Neural progenitor cell (in vitro differentiated cells): ENCODE data around the gene FAM20C. TPM values are rescaled to one million over a fixed set of nuclear protein-coding genes. Genes with fewer than 3 reads are reported as not detected.

ENCODE experiments used
- DNase-seq: peaks from one replicate; pipeline ENCODE4 v3.0.0-alpha.2; 2016; ENCODE audit warnings: low spot score
- H2AFZ ChIP-seq: fragments of 200-600 bp; sonication (generic); replicated peaks from 2 replicates; pipeline ENCODE4 v1.6.1; 2016; ENCODE audit warnings: antibody characterized with exemption
- H3F3A ChIP-seq: fragments of 200-600 bp; sonication (generic); 2 replicates; pipeline ENCODE4 v1.6.1; 2016; ENCODE audit warnings: antibody characterized with exemption, low read depth
- H3K27ac ChIP-seq: fragments of 200-600 bp; sonication (generic); 2 replicates; pipeline ENCODE4 v1.5.1; 2016; ENCODE audit warnings: mild to moderate bottlenecking
- H3K27me3 ChIP-seq: fragments of 200-600 bp; sonication (generic); 2 replicates; pipeline ENCODE4 v1.6.1; 2016; ENCODE audit warnings: mild to moderate bottlenecking, moderate library complexity
- H3K36me3 ChIP-seq: fragments of 200-600 bp; sonication (generic); 2 replicates; pipeline ENCODE4 v1.5.1; 2016
- H3K4me1 ChIP-seq: fragments of 200-600 bp; sonication (generic); 2 replicates; pipeline ENCODE4 v1.6.1; 2016; ENCODE audit warnings: mixed run types
- H3K4me2 ChIP-seq: fragments of 200-600 bp; sonication (generic); 2 replicates; pipeline ENCODE4 v1.6.1; 2016
- H3K4me3 ChIP-seq: fragments of 200-600 bp; sonication (generic); 2 replicates; pipeline ENCODE4 v1.5.1; 2016
- H3K79me2 ChIP-seq: fragments of 200-600 bp; sonication (generic); 2 replicates; pipeline ENCODE4 v1.6.1; 2016; ENCODE audit warnings: low read depth
- H3K9ac ChIP-seq: fragments of 200-600 bp; sonication (generic); 2 replicates; pipeline ENCODE4 v1.6.1; 2016
- H3K9me3 ChIP-seq: fragments of 200-600 bp; sonication (generic); 2 replicates; pipeline ENCODE4 v1.5.1; 2016; ENCODE audit warnings: low read depth
- H4K20me1 ChIP-seq: fragments of 200-600 bp; sonication (generic); 2 replicates; pipeline ENCODE4 v1.6.1; 2016; ENCODE audit warnings: low read depth
- H3K27ac Mint-ChIP-seq: 3 replicates; pipeline ENCODE4 v1.8.0; 2021; ENCODE audit warnings: mixed read lengths
- H3K27me3 Mint-ChIP-seq: 2 replicates; pipeline ENCODE4 v1.8.0; 2022; ENCODE audit warnings: low read depth, mild to moderate bottlenecking, inconsistent platforms, moderate library complexity, mixed read lengths; ENCODE audit not compliant: insufficient read depth
- H3K36me3 Mint-ChIP-seq: 3 replicates; pipeline ENCODE4 v1.8.0; 2021; ENCODE audit warnings: mixed read lengths
- H3K4me1 Mint-ChIP-seq: 3 replicates; pipeline ENCODE4 v1.8.0; 2021; ENCODE audit warnings: mixed read lengths
- H3K4me3 Mint-ChIP-seq: 3 replicates; pipeline ENCODE4 v1.8.0; 2021; ENCODE audit warnings: mild to moderate bottlenecking, moderate library complexity, mixed read lengths
- H3K9me3 Mint-ChIP-seq: 3 replicates; pipeline ENCODE4 v1.8.0; 2020; ENCODE audit warnings: mixed read lengths
- EZH2 ChIP-seq: fragments of 200-600 bp; sonication (generic); IDR thresholded peaks from 2 replicates; pipeline ENCODE4 v1.6.1; 2017; ENCODE audit warnings: antibody characterized with exemption, mild to moderate bottlenecking, moderate library complexity
- EZH2phosphoT487 ChIP-seq: fragments of 200-600 bp; sonication (generic); IDR thresholded peaks from 2 replicates; pipeline ENCODE4 v1.6.1; 2017; ENCODE audit warnings: antibody characterized with exemption
- total RNA-seq: library from RNA; depleted of rRNA; stranded (reverse); fragments of >200 nt; gene quantifications from 2 replicates; pipeline ENCODE4 v1.2.3, GENCODE V29; 2015; ENCODE audit warnings: low replicate concordance
- TF ChIP-seq, protein P1 (sequence below): fragments of 200-600 bp; sonication (generic); IDR thresholded peaks from 2 replicates; pipeline ENCODE4 v1.5.1; 2017; ENCODE audit warnings: antibody characterized with exemption, mild to moderate bottlenecking

The FAM20C gene
- total RNA-seq, 1 donor from 2014 or later, result 3.8 TPM

DNA sequence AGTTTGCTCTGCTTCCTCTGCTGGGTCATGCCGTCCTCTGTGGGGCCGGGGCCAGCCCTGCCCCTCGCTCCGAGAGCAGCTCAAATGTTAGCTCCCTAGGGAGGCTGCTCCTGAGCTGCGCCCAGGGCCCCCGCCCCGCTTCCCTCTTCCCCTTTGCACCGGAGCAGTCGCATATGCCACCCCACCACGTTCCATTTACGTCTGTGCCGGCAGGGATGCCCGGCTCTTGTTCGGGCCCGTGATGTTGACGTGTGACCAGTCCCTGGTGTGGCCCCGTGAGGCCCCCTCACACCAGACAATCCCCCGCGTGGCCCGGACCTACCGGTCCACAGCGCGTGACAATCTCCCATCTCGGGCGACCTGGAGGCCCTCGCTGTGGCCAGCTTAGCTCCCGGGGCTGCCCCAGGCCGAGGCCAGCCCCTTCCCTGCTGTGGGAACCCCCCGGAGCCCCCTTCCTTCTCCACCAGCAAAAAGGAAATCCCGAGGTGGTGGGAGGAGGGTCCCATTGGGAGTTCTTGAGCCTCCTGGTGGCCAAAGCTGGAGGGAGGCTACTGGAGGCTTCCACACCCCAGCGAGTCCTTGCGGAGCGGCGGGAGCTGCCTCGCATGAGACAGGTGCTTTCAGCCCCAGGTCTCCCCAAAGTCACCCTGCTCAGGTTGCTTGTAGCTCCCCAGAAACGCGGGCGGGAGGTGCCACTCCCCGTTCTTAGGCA, 15.2 kb downstream of the FAM20C start:
- Histone ChIP-seq H3F3A (no peaks in the 10 kb centered on the region), H3K27me3 (no peaks in the 10 kb centered on the region), H3K36me3 (no peaks in the 10 kb centered on the region), H4K20me1 (no peaks in the 10 kb centered on the region), H3K27ac (no peak overlapping the region), H3K9ac (no peak overlapping the region), H2AFZ (no peak overlapping the region), H3K4me2 (no peak overlapping the region), H3K4me3 (no peak overlapping the region), H3K9me3 (no peaks in the 10 kb centered on the region), H3K79me2 (no peaks in the 10 kb centered on the region), H3K4me1 (no peaks in the 10 kb centered on the region)
- TF ChIP-seq EZH2phosphoT487 (no peak), EZH2 (no peak)
- TF ChIP-seq, protein P1, sequence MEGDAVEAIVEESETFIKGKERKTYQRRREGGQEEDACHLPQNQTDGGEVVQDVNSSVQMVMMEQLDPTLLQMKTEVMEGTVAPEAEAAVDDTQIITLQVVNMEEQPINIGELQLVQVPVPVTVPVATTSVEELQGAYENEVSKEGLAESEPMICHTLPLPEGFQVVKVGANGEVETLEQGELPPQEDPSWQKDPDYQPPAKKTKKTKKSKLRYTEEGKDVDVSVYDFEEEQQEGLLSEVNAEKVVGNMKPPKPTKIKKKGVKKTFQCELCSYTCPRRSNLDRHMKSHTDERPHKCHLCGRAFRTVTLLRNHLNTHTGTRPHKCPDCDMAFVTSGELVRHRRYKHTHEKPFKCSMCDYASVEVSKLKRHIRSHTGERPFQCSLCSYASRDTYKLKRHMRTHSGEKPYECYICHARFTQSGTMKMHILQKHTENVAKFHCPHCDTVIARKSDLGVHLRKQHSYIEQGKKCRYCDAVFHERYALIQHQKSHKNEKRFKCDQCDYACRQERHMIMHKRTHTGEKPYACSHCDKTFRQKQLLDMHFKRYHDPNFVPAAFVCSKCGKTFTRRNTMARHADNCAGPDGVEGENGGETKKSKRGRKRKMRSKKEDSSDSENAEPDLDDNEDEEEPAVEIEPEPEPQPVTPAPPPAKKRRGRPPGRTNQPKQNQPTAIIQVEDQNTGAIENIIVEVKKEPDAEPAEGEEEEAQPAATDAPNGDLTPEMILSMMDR, result peak; percentile 60
- peak; percentile 63 for DNase-seq
- peaks cover 5% of the 10 kb centered on the region for H3K9me3 Mint-ChIP-seq
- peaks cover 9% of the 10 kb centered on the region for H3K27me3 Mint-ChIP-seq
- no peaks in the 10 kb centered on the region for H3K4me1 Mint-ChIP-seq
- H3K27ac Mint-ChIP-seq, result peak overlapping the region; percentile 59
- peaks cover 17% of the 10 kb centered on the region for H3K36me3 Mint-ChIP-seq
- H3K4me3 Mint-ChIP-seq, result no peak overlapping the region

DNA sequence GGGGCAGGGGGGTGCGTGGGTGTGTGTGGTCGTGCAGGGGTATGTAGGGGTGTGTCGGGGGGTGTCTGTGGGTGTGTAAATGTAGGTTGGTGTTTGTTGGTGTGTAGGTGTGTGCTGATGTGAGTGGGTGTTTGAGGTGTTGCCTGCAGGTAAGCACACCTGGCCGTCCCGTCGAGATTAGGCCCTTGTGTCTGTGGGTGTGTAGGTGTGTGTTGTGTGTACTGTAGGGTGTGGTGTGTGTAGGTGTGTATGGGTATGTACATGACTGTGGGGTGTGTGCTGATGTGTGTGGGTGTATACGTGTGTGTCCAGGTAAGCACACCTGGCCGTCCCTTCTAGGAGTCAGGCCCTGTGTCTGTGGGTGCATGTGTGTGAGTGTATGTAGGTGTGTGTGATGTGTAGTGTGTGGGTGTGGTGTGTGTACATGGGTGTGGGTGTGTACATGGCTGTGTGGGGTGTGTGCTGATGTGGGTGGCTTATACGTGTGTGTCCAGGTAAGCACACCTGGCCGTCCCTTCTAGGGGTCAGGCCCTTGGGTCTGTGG, 15.8 kb downstream of the FAM20C start:
- TF ChIP-seq EZH2phosphoT487 (no peak), EZH2 (no peak)
- TF ChIP-seq, protein P1, result no peak
- H3K36me3 ChIP-seq, result no peaks in the 10 kb centered on the region
- no peak for DNase-seq
- H3F3A ChIP-seq, result no peaks in the 10 kb centered on the region
- Mint-ChIP-seq H3K27ac (peak overlapping the region; percentile 59), H3K27me3 (peaks cover 11% of the 10 kb centered on the region), H3K9me3 (peaks cover 5% of the 10 kb centered on the region), H3K36me3 (peaks cover 20% of the 10 kb centered on the region), H3K4me1 (no peaks in the 10 kb centered on the region), H3K4me3 (peak overlapping the region; percentile 51)
- H3K4me2 ChIP-seq, result no peak overlapping the region
- no peaks in the 10 kb centered on the region for H3K9me3 ChIP-seq
- no peak overlapping the region for H2AFZ ChIP-seq
- H3K79me2 ChIP-seq, result no peaks in the 10 kb centered on the region
- no peak overlapping the region for H3K27ac ChIP-seq
- no peaks in the 10 kb centered on the region for H3K27me3 ChIP-seq
- no peaks in the 10 kb centered on the region for H4K20me1 ChIP-seq
- no peaks in the 10 kb centered on the region for H3K4me1 ChIP-seq
- no peak overlapping the region for H3K4me3 ChIP-seq
- no peak overlapping the region for H3K9ac ChIP-seq

DNA sequence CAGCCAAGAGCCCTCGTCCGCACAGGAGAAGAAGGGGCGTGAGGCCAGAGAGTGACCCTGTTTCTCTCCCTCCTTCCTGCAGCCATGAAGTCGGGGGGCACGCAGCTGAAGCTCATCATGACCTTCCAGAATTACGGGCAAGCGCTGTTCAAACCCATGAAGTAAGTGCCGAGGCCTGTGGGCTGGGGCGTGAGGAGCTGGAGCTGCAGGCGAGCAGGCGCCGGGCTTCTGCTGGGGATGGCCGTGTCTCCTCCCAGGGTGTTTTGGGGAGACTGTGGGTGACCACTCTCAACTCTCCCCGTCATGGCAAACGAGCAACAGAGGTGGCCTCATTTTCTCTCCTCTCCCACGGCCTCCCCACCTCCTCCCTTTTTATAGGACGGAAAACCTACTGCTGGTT, 16.4 kb downstream of the FAM20C start:
- no peaks in the 10 kb centered on the region for H3K9me3 ChIP-seq
- H3F3A ChIP-seq, result no peaks in the 10 kb centered on the region
- no peaks in the 10 kb centered on the region for H4K20me1 ChIP-seq
- H3K4me2 ChIP-seq, result no peak overlapping the region
- no peak overlapping the region for H3K4me3 ChIP-seq
- H3K4me1 ChIP-seq, result no peaks in the 10 kb centered on the region
- Mint-ChIP-seq H3K4me1 (no peaks in the 10 kb centered on the region), H3K4me3 (no peak overlapping the region), H3K9me3 (peaks cover 9% of the 10 kb centered on the region), H3K27me3 (peaks cover 8% of the 10 kb centered on the region), H3K27ac (no peak overlapping the region), H3K36me3 (peaks cover 20% of the 10 kb centered on the region)
- no peak overlapping the region for H2AFZ ChIP-seq
- TF ChIP-seq, protein P1, result no peak
- no peak for TF ChIP-seq EZH2phosphoT487
- no peak for TF ChIP-seq EZH2
- H3K27ac ChIP-seq, result no peak overlapping the region
- no peak overlapping the region for H3K9ac ChIP-seq
- no peaks in the 10 kb centered on the region for H3K27me3 ChIP-seq
- no peaks in the 10 kb centered on the region for H3K79me2 ChIP-seq
- no peak for DNase-seq
- H3K36me3 ChIP-seq, result no peaks in the 10 kb centered on the region
